GM23338 (cell line): ENCODE results near the gene LRRC2. TPM values are rescaled to one million over a fixed set of nuclear protein-coding genes. Genes with fewer than 3 reads are reported as not detected.

Experiments used
- ATAC-seq: fragments of 200-7000 bp; cut with Tn5 transposase; 3 replicates; pipeline ENCODE4 v1.9.1; 2020
- DNase-seq: peaks from one replicate; pipeline ENCODE4 v3.0.0-alpha.2; 2015; ENCODE audit warnings: low spot score
- H2AFZ ChIP-seq: fragments of 200-600 bp; sonication (generic); 2 replicates; pipeline ENCODE4 v1.8.0; 2016; ENCODE audit warnings: antibody characterized with exemption, mild to moderate bottlenecking, moderate library complexity
- H3F3A ChIP-seq: fragments of 200-600 bp; sonication (generic); replicated peaks from 2 replicates; pipeline ENCODE4 v1.8.0; 2017; ENCODE audit warnings: antibody characterized with exemption, mixed run types, low read depth
- H3K27ac ChIP-seq: fragments of 200-600 bp; sonication (generic); 2 replicates; pipeline ENCODE4 v1.6.1; 2016; ENCODE audit warnings: low read depth
- H3K27me3 ChIP-seq: fragments of 200-600 bp; sonication (generic); 2 replicates; pipeline ENCODE4 v1.8.0; 2016; ENCODE audit warnings: mild to moderate bottlenecking, mixed run types, moderate library complexity; ENCODE audit not compliant: insufficient read depth
- H3K36me3 ChIP-seq: fragments of 200-600 bp; sonication (generic); 2 replicates; pipeline ENCODE4 v1.8.0; 2016; ENCODE audit warnings: mild to moderate bottlenecking; ENCODE audit not compliant: insufficient read depth
- H3K4me1 ChIP-seq: fragments of 200-600 bp; sonication (generic); 2 replicates; pipeline ENCODE4 v1.8.0; 2016; ENCODE audit warnings: mild to moderate bottlenecking, moderate library complexity; ENCODE audit not compliant: insufficient read depth
- H3K4me2 ChIP-seq: fragments of 200-600 bp; sonication (generic); 2 replicates; pipeline ENCODE4 v1.7.1; 2017; ENCODE audit warnings: mixed run types
- H3K4me3 ChIP-seq: fragments of 200-600 bp; sonication (generic); 2 replicates; pipeline ENCODE4 v1.6.1; 2016; ENCODE audit warnings: mixed run types
- H3K79me2 ChIP-seq: fragments of 200-600 bp; sonication (generic); replicated peaks from 2 replicates; pipeline ENCODE4 v1.8.0; 2017; ENCODE audit warnings: mild to moderate bottlenecking; ENCODE audit not compliant: insufficient read depth
- H3K9me2 ChIP-seq: fragments of 200-600 bp; sonication (generic); 2 replicates; pipeline ENCODE4 v1.8.0; 2017; ENCODE audit not compliant: insufficient read depth
- H4K20me1 ChIP-seq: fragments of 200-600 bp; sonication (generic); replicated peaks from 2 replicates; pipeline ENCODE4 v1.8.0; 2017; ENCODE audit warnings: mild to moderate bottlenecking; ENCODE audit not compliant: insufficient read depth
- H3K27ac Mint-ChIP-seq: 2 replicates; pipeline ENCODE4 v1.8.0; 2020; ENCODE audit warnings: inconsistent platforms, mild to moderate bottlenecking, moderate library complexity, mixed read lengths
- H3K27me3 Mint-ChIP-seq: 3 replicates; pipeline ENCODE4 v1.8.0; 2022; ENCODE audit warnings: low read depth, mild to moderate bottlenecking, moderate library complexity, mixed read lengths, inconsistent platforms; ENCODE audit not compliant: insufficient read depth, poor library complexity
- H3K36me3 Mint-ChIP-seq: 3 replicates; pipeline ENCODE4 v1.8.0; 2021; ENCODE audit warnings: low read depth, mild to moderate bottlenecking, inconsistent platforms, moderate library complexity, mixed read lengths
- H3K4me1 Mint-ChIP-seq: 3 replicates; pipeline ENCODE4 v1.8.0; 2020; ENCODE audit warnings: mild to moderate bottlenecking, inconsistent platforms, mixed read lengths
- H3K4me3 Mint-ChIP-seq: 3 replicates; pipeline ENCODE4 v1.8.0; 2021; ENCODE audit warnings: moderate library complexity, mild to moderate bottlenecking, inconsistent platforms, mixed read lengths
- H3K9me3 Mint-ChIP-seq: 3 replicates; pipeline ENCODE4 v1.8.0; 2020; ENCODE audit warnings: moderate library complexity, mild to moderate bottlenecking, inconsistent platforms, mixed read lengths
- CREB1 ChIP-seq: fragments of 250-450 bp; sonication (Bioruptor Pico); IDR thresholded peaks from 2 replicates; pipeline ENCODE4 v1.5.0; 2020; ENCODE audit warnings: low read depth, mild to moderate bottlenecking, moderate library complexity
- EZH2 ChIP-seq: fragments of 200-600 bp; sonication (generic); IDR thresholded peaks from one replicate; pipeline ENCODE4 v1.8.0; 2017; ENCODE audit warnings: antibody characterized with exemption, mild to moderate bottlenecking, low read depth; ENCODE audit not compliant: unreplicated experiment
- EZH2phosphoT487 ChIP-seq: fragments of 200-600 bp; sonication (generic); IDR thresholded peaks from one replicate; pipeline ENCODE4 v1.8.1; 2018; ENCODE audit warnings: antibody characterized with exemption; ENCODE audit not compliant: unreplicated experiment
- JUNB ChIP-seq: IDR thresholded peaks from one replicate; pipeline ENCODE4 v1.6.1; 2016; ENCODE audit warnings: antibody characterized with exemption; ENCODE audit not compliant: unreplicated experiment
- NANOG ChIP-seq: IDR thresholded peaks from 2 replicates; pipeline ENCODE4 v1.6.1; 2016; ENCODE audit warnings: antibody characterized with exemption, borderline replicate concordance
- POLR2AphosphoS5 ChIP-seq: IDR thresholded peaks from 2 replicates; pipeline ENCODE4 v1.6.1; 2016; ENCODE audit warnings: antibody characterized with exemption, low read depth
- STAT1 ChIP-seq: IDR thresholded peaks from one replicate; pipeline ENCODE4 v1.6.1; 2016; ENCODE audit warnings: antibody characterized with exemption; ENCODE audit not compliant: unreplicated experiment
- ZNF114 ChIP-seq: fragments of 250-450 bp; sonication (Bioruptor Pico); IDR thresholded peaks from 2 replicates; pipeline ENCODE4 v1.5.0; 2020; ENCODE audit warnings: mild to moderate bottlenecking, moderate library complexity
- ZNF331 ChIP-seq: fragments of 250-450 bp; sonication (Bioruptor Pico); IDR thresholded peaks from 2 replicates; pipeline ENCODE4 v1.5.0; 2020; ENCODE audit warnings: low read depth, mild to moderate bottlenecking, moderate library complexity
- polyA plus RNA-seq: library from polyadenylated mRNA; unstranded; fragments of >200 nt; fragmentation: Nextera tagmentation; extraction: Ambion mirVana; gene quantifications from 2 replicates; pipeline ENCODE4 v1.2.1, GENCODE V29; 2016
- total RNA-seq: library from RNA; depleted of rRNA; stranded (reverse); fragments of >200 nt; shearing (Covaris generic); gene quantifications from 2 replicates; pipeline ENCODE4 v1.2.3, GENCODE V29; 2014
- TF ChIP-seq, protein P1 (sequence below): IDR thresholded peaks from 2 replicates; pipeline ENCODE4 v1.6.1; 2016; ENCODE audit warnings: antibody characterized with exemption
- TF ChIP-seq, protein P2 (sequence below): IDR thresholded peaks from one replicate; pipeline ENCODE4 v1.6.1; 2018; ENCODE audit warnings: antibody characterized with exemption; ENCODE audit not compliant: unreplicated experiment
- TF ChIP-seq, protein P3 (sequence below): fragments of 250-450 bp; sonication (Bioruptor Pico); IDR thresholded peaks from 2 replicates; pipeline ENCODE4 v1.5.0; 2020; ENCODE audit warnings: mild to moderate bottlenecking, moderate library complexity
- TF ChIP-seq, protein P4 (sequence below), 2 experiments: fragments of 200-600 bp in 1 of 2; sonication (generic) in 1 of 2; conservative IDR thresholded peaks; 2 replicates each; pipeline versions ENCODE4 v1.5.1 to v1.6.1; 2016 to 2017; ENCODE audit warnings: antibody characterized with exemption in 2 of 2, low read depth in 2 of 2, mild to moderate bottlenecking in 2 of 2, moderate library complexity in 1 of 2

LRRC2 gene
- total and polyA plus RNA-seq, 2 experiments from 2014 or later = 6.5 to 7.1 TPM

DNA sequence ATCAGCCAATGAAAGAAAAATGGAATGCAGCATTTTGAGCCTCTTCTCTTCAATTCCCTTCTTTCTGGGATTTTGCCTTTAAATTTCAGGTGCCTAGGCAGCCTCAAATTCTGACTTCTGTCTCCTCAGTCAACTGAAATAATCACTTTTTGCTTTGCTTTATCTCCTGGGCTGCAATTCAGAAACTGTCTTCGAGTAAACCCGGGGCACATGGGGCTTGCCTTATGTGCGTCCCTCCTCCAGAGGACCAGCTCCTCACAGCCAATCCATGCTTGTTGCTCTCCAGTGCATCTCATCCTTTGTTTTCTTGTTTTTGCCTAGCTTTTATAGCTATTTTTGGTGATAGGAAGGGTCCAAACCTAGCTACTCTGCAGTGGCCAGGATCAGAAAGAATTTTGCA lies 59.6 kb downstream of the LRRC2 start:
- Mint-ChIP-seq H3K27ac (no peak overlapping the region), H3K36me3 (no peaks in the 10 kb centered on the region; the same call in 2 of the 3 replicates), H3K4me1 (peaks cover 29% of the 10 kb centered on the region), H3K4me3 (no peak overlapping the region), H3K9me3 (no peaks in the 10 kb centered on the region), H3K27me3 (peaks cover 17% of the 10 kb centered on the region)
- Histone ChIP-seq H3F3A (peaks cover 8% of the 10 kb centered on the region; the same call in 1 of the 2 replicates), H4K20me1 (no peaks in the 10 kb centered on the region), H3K27me3 (no peaks in the 10 kb centered on the region), H3K27ac (no peak overlapping the region), H3K79me2 (no peaks in the 10 kb centered on the region), H3K4me3 (no peak overlapping the region), H3K9me2 (no peaks in the 10 kb centered on the region; the same call in 1 of the 2 replicates), H2AFZ (peak overlapping the region; percentile 52), H3K4me2 (no peak overlapping the region), H3K4me1 (peaks cover 24% of the 10 kb centered on the region), H3K36me3 (no peaks in the 10 kb centered on the region)
- no peak for DNase-seq
- no peak for TF ChIP-seq CREB1 (CRISPR knock-in tag)
- TF ChIP-seq, protein P1, sequence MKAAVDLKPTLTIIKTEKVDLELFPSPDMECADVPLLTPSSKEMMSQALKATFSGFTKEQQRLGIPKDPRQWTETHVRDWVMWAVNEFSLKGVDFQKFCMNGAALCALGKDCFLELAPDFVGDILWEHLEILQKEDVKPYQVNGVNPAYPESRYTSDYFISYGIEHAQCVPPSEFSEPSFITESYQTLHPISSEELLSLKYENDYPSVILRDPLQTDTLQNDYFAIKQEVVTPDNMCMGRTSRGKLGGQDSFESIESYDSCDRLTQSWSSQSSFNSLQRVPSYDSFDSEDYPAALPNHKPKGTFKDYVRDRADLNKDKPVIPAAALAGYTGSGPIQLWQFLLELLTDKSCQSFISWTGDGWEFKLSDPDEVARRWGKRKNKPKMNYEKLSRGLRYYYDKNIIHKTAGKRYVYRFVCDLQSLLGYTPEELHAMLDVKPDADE = no peak
- no peak for TF ChIP-seq NANOG
- TF ChIP-seq POLR2AphosphoS5 = no peak
- TF ChIP-seq, protein P2, sequence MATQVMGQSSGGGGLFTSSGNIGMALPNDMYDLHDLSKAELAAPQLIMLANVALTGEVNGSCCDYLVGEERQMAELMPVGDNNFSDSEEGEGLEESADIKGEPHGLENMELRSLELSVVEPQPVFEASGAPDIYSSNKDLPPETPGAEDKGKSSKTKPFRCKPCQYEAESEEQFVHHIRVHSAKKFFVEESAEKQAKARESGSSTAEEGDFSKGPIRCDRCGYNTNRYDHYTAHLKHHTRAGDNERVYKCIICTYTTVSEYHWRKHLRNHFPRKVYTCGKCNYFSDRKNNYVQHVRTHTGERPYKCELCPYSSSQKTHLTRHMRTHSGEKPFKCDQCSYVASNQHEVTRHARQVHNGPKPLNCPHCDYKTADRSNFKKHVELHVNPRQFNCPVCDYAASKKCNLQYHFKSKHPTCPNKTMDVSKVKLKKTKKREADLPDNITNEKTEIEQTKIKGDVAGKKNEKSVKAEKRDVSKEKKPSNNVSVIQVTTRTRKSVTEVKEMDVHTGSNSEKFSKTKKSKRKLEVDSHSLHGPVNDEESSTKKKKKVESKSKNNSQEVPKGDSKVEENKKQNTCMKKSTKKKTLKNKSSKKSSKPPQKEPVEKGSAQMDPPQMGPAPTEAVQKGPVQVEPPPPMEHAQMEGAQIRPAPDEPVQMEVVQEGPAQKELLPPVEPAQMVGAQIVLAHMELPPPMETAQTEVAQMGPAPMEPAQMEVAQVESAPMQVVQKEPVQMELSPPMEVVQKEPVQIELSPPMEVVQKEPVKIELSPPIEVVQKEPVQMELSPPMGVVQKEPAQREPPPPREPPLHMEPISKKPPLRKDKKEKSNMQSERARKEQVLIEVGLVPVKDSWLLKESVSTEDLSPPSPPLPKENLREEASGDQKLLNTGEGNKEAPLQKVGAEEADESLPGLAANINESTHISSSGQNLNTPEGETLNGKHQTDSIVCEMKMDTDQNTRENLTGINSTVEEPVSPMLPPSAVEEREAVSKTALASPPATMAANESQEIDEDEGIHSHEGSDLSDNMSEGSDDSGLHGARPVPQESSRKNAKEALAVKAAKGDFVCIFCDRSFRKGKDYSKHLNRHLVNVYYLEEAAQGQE = no peak
- TF ChIP-seq EZH2phosphoT487 = no peak
- no peak for TF ChIP-seq ZNF331
- TF ChIP-seq, protein P3, sequence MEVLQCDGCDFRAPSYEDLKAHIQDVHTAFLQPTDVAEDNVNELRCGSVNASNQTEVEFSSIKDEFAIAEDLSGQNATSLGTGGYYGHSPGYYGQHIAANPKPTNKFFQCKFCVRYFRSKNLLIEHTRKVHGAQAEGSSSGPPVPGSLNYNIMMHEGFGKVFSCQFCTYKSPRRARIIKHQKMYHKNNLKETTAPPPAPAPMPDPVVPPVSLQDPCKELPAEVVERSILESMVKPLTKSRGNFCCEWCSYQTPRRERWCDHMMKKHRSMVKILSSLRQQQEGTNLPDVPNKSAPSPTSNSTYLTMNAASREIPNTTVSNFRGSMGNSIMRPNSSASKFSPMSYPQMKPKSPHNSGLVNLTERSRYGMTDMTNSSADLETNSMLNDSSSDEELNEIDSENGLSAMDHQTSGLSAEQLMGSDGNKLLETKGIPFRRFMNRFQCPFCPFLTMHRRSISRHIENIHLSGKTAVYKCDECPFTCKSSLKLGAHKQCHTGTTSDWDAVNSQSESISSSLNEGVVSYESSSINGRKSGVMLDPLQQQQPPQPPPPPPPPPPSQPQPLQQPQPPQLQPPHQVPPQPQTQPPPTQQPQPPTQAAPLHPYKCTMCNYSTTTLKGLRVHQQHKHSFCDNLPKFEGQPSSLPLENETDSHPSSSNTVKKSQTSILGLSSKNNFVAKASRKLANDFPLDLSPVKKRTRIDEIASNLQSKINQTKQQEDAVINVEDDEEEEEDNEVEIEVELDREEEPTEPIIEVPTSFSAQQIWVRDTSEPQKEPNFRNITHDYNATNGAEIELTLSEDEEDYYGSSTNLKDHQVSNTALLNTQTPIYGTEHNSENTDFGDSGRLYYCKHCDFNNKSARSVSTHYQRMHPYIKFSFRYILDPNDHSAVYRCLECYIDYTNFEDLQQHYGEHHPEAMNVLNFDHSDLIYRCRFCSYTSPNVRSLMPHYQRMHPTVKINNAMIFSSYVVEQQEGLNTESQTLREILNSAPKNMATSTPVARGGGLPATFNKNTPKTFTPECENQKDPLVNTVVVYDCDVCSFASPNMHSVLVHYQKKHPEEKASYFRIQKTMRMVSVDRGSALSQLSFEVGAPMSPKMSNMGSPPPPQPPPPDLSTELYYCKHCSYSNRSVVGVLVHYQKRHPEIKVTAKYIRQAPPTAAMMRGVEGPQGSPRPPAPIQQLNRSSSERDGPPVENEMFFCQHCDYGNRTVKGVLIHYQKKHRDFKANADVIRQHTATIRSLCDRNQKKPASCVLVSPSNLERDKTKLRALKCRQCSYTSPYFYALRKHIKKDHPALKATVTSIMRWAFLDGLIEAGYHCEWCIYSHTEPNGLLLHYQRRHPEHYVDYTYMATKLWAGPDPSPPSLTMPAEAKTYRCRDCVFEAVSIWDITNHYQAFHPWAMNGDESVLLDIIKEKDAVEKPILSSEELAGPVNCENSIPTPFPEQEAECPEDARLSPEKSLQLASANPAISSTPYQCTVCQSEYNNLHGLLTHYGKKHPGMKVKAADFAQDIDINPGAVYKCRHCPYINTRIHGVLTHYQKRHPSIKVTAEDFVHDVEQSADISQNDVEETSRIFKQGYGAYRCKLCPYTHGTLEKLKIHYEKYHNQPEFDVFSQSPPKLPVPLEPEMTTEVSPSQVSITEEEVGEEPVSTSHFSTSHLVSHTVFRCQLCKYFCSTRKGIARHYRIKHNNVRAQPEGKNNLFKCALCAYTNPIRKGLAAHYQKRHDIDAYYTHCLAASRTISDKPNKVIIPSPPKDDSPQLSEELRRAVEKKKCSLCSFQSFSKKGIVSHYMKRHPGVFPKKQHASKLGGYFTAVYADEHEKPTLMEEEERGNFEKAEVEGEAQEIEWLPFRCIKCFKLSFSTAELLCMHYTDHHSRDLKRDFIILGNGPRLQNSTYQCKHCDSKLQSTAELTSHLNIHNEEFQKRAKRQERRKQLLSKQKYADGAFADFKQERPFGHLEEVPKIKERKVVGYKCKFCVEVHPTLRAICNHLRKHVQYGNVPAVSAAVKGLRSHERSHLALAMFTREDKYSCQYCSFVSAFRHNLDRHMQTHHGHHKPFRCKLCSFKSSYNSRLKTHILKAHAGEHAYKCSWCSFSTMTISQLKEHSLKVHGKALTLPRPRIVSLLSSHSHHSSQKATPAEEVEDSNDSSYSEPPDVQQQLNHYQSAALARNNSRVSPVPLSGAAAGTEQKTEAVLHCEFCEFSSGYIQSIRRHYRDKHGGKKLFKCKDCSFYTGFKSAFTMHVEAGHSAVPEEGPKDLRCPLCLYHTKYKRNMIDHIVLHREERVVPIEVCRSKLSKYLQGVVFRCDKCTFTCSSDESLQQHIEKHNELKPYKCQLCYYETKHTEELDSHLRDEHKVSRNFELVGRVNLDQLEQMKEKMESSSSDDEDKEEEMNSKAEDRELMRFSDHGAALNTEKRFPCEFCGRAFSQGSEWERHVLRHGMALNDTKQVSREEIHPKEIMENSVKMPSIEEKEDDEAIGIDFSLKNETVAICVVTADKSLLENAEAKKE (CRISPR knock-in tag) = no peak
- no peak for TF ChIP-seq EZH2
- TF ChIP-seq ZNF114 (CRISPR knock-in tag) = no peak
- TF ChIP-seq STAT1 = no peak
- TF ChIP-seq, protein P4, sequence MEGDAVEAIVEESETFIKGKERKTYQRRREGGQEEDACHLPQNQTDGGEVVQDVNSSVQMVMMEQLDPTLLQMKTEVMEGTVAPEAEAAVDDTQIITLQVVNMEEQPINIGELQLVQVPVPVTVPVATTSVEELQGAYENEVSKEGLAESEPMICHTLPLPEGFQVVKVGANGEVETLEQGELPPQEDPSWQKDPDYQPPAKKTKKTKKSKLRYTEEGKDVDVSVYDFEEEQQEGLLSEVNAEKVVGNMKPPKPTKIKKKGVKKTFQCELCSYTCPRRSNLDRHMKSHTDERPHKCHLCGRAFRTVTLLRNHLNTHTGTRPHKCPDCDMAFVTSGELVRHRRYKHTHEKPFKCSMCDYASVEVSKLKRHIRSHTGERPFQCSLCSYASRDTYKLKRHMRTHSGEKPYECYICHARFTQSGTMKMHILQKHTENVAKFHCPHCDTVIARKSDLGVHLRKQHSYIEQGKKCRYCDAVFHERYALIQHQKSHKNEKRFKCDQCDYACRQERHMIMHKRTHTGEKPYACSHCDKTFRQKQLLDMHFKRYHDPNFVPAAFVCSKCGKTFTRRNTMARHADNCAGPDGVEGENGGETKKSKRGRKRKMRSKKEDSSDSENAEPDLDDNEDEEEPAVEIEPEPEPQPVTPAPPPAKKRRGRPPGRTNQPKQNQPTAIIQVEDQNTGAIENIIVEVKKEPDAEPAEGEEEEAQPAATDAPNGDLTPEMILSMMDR (conservative IDR thresholded peaks at IDR 0.05; ENCODE audit: low read depth in 2 of 2) = no peak
- no peak for TF ChIP-seq JUNB
- ATAC-seq = no peak
